Neural progenitor cell (in vitro differentiated cells): ENCODE measurements around the gene FRA10AC1.

Experiments
- CTCF ChIP-seq: fragments of 200-600 bp; sonication (generic); IDR thresholded peaks from 2 replicates; pipeline ENCODE4 v1.5.1; 2017; ENCODE audit warnings: antibody characterized with exemption, mild to moderate bottlenecking
- EZH2 ChIP-seq: fragments of 200-600 bp; sonication (generic); IDR thresholded peaks from 2 replicates; pipeline ENCODE4 v1.6.1; 2017; ENCODE audit warnings: antibody characterized with exemption, mild to moderate bottlenecking, moderate library complexity
- EZH2phosphoT487 ChIP-seq: fragments of 200-600 bp; sonication (generic); IDR thresholded peaks from 2 replicates; pipeline ENCODE4 v1.6.1; 2017; ENCODE audit warnings: antibody characterized with exemption

- TF ChIP-seq CTCF (no peak), EZH2 (no peak), EZH2phosphoT487 (no peak)
These were observed 49.4 kb upstream of the FRA10AC1 start for GRCh38 chr10:93751832-93752231.
